WTC11 (cell line): ENCODE data around the gene CCDC158. TPM values are rescaled to one million over a fixed set of nuclear protein-coding genes. Genes with fewer than 3 reads are reported as not detected.

Source experiments
- ATAC-seq: fragments of 200-7000 bp; cut with Tn5 transposase; 2 replicates; pipeline ENCODE4 v1.10.0; 2021; ENCODE audit warnings: mild to moderate bottlenecking, moderate library complexity
- CTCF ChIA-PET: fragments of 300-600 bp; sonication (Branson Sonifier 250); formaldehyde crosslinking; loops from one replicate; lab custom pipeline; 2021; ENCODE audit warnings: antibody characterized with exemption; lab: Charles Lee
- POLR2A ChIA-PET: fragments of 350-600 bp; sonication (Branson Sonifier 250); formaldehyde crosslinking; loops from one replicate; lab custom pipeline; 2021; ENCODE audit warnings: antibody characterized with exemption; lab: Charles Lee
- DNase-seq: peaks from one replicate; pipeline ENCODE4 v3.0.0; 2021; ENCODE audit warnings: low spot score
- H3K27ac Mint-ChIP-seq: 2 replicates; pipeline ENCODE4 v1.8.0; 2021; ENCODE audit warnings: mixed read lengths
- H3K27me3 Mint-ChIP-seq: 2 replicates; pipeline ENCODE4 v1.8.0; 2021; ENCODE audit warnings: low read depth, mild to moderate bottlenecking, moderate library complexity, mixed read lengths
- H3K36me3 Mint-ChIP-seq: 2 replicates; pipeline ENCODE4 v1.8.0; 2021; ENCODE audit warnings: mixed read lengths
- H3K4me1 Mint-ChIP-seq: 2 replicates; pipeline ENCODE4 v1.8.0; 2022; ENCODE audit warnings: mixed read lengths
- H3K4me3 Mint-ChIP-seq: 2 replicates; pipeline ENCODE4 v1.8.0; 2021; ENCODE audit warnings: mild to moderate bottlenecking, moderate library complexity, mixed read lengths
- H3K9me3 Mint-ChIP-seq: 2 replicates; pipeline ENCODE4 v1.8.0; 2021; ENCODE audit warnings: mixed read lengths
- ARID4B ChIP-seq: sonication (generic); formaldehyde crosslinking; IDR thresholded peaks from 2 replicates; pipeline ENCODE4 v1.8.0; 2023; ENCODE audit warnings: missing genetic modification reagents, mild to moderate bottlenecking, borderline replicate concordance
- ATF1 ChIP-seq: sonication (generic); formaldehyde crosslinking; IDR thresholded peaks from 2 replicates; pipeline ENCODE4 v1.8.1; 2023; ENCODE audit warnings: mild to moderate bottlenecking, moderate library complexity, missing genetic modification reagents
- FOXJ3 ChIP-seq: sonication (generic); formaldehyde crosslinking; IDR thresholded peaks from 2 replicates; pipeline ENCODE4 v1.9.0; 2021; ENCODE audit warnings: missing genetic modification reagents, mild to moderate bottlenecking, borderline replicate concordance
- FOXK1 ChIP-seq: sonication (generic); formaldehyde crosslinking; IDR thresholded peaks from 2 replicates; pipeline ENCODE4 v1.8.0; 2022; ENCODE audit warnings: mild to moderate bottlenecking, moderate library complexity, missing genetic modification reagents
- HMGA2 ChIP-seq: fragments of 250-450 bp; sonication (Bioruptor Pico); IDR thresholded peaks from 2 replicates; pipeline ENCODE4 v1.4.0; 2021; ENCODE audit warnings: mild to moderate bottlenecking, moderate library complexity
- IRF1 ChIP-seq: sonication (generic); formaldehyde crosslinking; IDR thresholded peaks from 2 replicates; pipeline ENCODE4 v1.8.0; 2023; ENCODE audit warnings: missing genetic modification reagents
- NR2C2 ChIP-seq: sonication (generic); formaldehyde crosslinking; IDR thresholded peaks from 2 replicates; pipeline ENCODE4 v1.8.0; 2022; ENCODE audit warnings: mild to moderate bottlenecking, missing genetic modification reagents
- TEAD4 ChIP-seq: sonication (generic); formaldehyde crosslinking; IDR thresholded peaks from 2 replicates; pipeline ENCODE4 v1.8.0; 2022; ENCODE audit warnings: mild to moderate bottlenecking, missing genetic modification reagents
- ZNF121 ChIP-seq: sonication (generic); formaldehyde crosslinking; IDR thresholded peaks from 2 replicates; pipeline ENCODE4 v1.8.0; 2023; ENCODE audit warnings: missing genetic modification reagents
- ZNF532 ChIP-seq: fragments of 250-450 bp; sonication (Bioruptor Pico); IDR thresholded peaks from 2 replicates; pipeline ENCODE4 v1.9.0; 2021; ENCODE audit warnings: mild to moderate bottlenecking, borderline replicate concordance
- total RNA-seq: library from RNA; stranded (reverse); gene quantifications from 3 replicates; pipeline ENCODE4 v1.2.3, GENCODE V29; 2021
- TF ChIP-seq, protein P1 (sequence below): sonication (generic); formaldehyde crosslinking; IDR thresholded peaks from 2 replicates; pipeline ENCODE4 v1.8.1; 2023; ENCODE audit warnings: mild to moderate bottlenecking, moderate library complexity, missing genetic modification reagents
- TF ChIP-seq, protein P2 (sequence below): fragments of 200-600 bp; IDR thresholded peaks from 2 replicates; pipeline ENCODE4 v1.8.0; 2022; ENCODE audit warnings: antibody characterized with exemption

Gene CCDC158
- total RNA-seq, 1 experiment from 2014 or later: 0.15 TPM

DNA sequence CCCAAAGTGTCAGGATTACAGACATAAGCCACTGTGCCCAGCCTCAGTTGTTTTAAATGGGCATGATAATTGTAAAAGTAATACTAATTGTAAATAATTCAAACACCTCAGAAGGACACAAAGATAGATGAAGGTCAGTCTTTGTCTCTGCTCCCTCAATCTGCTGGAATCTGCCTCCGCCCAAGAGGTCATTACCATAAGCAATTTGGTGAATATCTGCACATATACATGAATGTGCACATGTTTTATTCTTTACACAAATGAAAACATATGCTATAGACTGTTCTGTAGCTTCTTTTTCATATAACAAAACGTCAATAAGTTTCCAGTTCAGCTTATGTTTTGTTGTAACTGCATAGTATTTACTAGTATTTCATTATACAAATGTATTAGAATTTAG lies 107.4 kb downstream of the CCDC158 start (continued):
- TF ChIP-seq, protein P1, sequence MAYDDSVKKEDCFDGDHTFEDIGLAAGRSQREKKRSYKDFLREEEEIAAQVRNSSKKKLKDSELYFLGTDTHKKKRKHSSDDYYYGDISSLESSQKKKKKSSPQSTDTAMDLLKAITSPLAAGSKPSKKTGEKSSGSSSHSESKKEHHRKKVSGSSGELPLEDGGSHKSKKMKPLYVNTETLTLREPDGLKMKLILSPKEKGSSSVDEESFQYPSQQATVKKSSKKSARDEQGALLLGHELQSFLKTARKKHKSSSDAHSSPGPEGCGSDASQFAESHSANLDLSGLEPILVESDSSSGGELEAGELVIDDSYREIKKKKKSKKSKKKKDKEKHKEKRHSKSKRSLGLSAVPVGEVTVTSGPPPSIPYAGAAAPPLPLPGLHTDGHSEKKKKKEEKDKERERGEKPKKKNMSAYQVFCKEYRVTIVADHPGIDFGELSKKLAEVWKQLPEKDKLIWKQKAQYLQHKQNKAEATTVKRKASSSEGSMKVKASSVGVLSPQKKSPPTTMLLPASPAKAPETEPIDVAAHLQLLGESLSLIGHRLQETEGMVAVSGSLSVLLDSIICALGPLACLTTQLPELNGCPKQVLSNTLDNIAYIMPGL: no peak

DNA sequence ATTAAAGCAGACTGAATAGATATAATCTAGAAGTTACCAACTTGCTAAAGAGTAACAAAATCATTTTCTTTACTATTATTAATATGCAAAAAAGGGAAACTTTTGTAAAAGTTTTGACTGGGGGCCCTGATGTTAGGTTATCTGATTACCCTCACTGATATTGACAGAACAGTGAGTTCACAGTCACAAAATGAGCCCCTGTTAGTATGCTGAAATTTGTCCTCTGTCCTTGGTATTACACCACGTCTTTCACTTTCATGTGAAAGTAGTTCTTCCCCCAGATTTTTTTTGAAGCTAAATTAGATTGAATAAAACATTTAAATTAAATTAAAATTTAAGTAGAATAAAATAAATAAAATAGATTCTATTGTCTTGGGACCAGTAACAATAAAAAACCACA lies 108.5 kb downstream of the CCDC158 start:
- peak; percentile 43; the same call in 1 of the 2 replicates for TF ChIP-seq HMGA2 (CRISPR knock-in tag)
- TF ChIP-seq, protein P2, sequence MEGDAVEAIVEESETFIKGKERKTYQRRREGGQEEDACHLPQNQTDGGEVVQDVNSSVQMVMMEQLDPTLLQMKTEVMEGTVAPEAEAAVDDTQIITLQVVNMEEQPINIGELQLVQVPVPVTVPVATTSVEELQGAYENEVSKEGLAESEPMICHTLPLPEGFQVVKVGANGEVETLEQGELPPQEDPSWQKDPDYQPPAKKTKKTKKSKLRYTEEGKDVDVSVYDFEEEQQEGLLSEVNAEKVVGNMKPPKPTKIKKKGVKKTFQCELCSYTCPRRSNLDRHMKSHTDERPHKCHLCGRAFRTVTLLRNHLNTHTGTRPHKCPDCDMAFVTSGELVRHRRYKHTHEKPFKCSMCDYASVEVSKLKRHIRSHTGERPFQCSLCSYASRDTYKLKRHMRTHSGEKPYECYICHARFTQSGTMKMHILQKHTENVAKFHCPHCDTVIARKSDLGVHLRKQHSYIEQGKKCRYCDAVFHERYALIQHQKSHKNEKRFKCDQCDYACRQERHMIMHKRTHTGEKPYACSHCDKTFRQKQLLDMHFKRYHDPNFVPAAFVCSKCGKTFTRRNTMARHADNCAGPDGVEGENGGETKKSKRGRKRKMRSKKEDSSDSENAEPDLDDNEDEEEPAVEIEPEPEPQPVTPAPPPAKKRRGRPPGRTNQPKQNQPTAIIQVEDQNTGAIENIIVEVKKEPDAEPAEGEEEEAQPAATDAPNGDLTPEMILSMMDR: no peak
- no peak for TF ChIP-seq IRF1
- H3K27ac Mint-ChIP-seq: no peak overlapping the region
- peaks cover 10% of the 10 kb centered on the region; the same call in 1 of the 2 replicates for H3K36me3 Mint-ChIP-seq
- POLR2A ChIA-PET: no interaction called here
- no peak overlapping the region for H3K4me3 Mint-ChIP-seq
- H3K4me1 Mint-ChIP-seq: peaks cover 5% of the 10 kb centered on the region
- ATAC-seq (no peak), DNase-seq (no peak)
- H3K27me3 Mint-ChIP-seq: peaks cover 10% of the 10 kb centered on the region
- CTCF ChIA-PET: no interaction called here
- H3K9me3 Mint-ChIP-seq: peaks cover 17% of the 10 kb centered on the region

GRCh38 chr4:76311896-76312331 lies 109.0 kb downstream of the CCDC158 start:
- H3K9me3 Mint-ChIP-seq: peaks cover 11% of the 10 kb centered on the region
- peaks cover 12% of the 10 kb centered on the region for H3K27me3 Mint-ChIP-seq
- POLR2A ChIA-PET: no interaction called here
- no peak overlapping the region for H3K4me3 Mint-ChIP-seq
- DNase-seq: no peak
- peaks cover 6% of the 10 kb centered on the region for H3K4me1 Mint-ChIP-seq
- no peak overlapping the region for H3K27ac Mint-ChIP-seq
- ATAC-seq: peak; percentile 14; the same call in 1 of the 2 replicates
- H3K36me3 Mint-ChIP-seq: peaks cover 10% of the 10 kb centered on the region; the same call in 1 of the 2 replicates
- CTCF ChIA-PET: interaction anchor here (0.6 kb wide), 2 partner anchors 66 to 446 kb away, joined by 3 to 4 read pairs; no protein-coding TSS in a partner anchor
- TF ChIP-seq NR2C2 (CRISPR knock-in tag) (no peak), TEAD4 (CRISPR knock-in tag) (no peak), ATF1 (no peak), ZNF121 (CRISPR knock-in tag) (no peak), FOXJ3 (CRISPR knock-in tag) (no peak), ZNF532 (CRISPR knock-in tag) (no peak), ARID4B (CRISPR knock-in tag) (no peak), FOXK1 (CRISPR knock-in tag) (no peak)
